Activated naive CD4-positive, alpha-beta T cell treated with anti-CD3 and anti-CD28 coated beads for 36 hours (primary cell): ENCODE results near the gene SPA17. TPM values are rescaled to one million over a fixed set of nuclear protein-coding genes. Genes with fewer than 3 reads are reported as not detected.

Experiments used
- CTCF ChIA-PET: fragments of 350-600 bp; sonication (Branson Sonifier 250); formaldehyde crosslinking; loops from one replicate; lab custom pipeline; 2021; ENCODE audit warnings: antibody characterized with exemption; lab: Charles Lee
- DNase-seq: peaks from one replicate; pipeline ENCODE4 v3.0.0-alpha.2; 2020
- H3K27ac Mint-ChIP-seq: one replicate; pipeline ENCODE4 v1.8.0; 2021; ENCODE audit warnings: mild to moderate bottlenecking, mixed read lengths
- H3K27me3 Mint-ChIP-seq: one replicate; pipeline ENCODE4 v1.8.0; 2021; ENCODE audit warnings: low read depth, mixed read lengths
- H3K36me3 Mint-ChIP-seq: one replicate; pipeline ENCODE4 v1.8.0; 2021; ENCODE audit warnings: low read depth, mixed read lengths
- H3K4me1 Mint-ChIP-seq: one replicate; pipeline ENCODE4 v1.8.0; 2021; ENCODE audit warnings: low read depth, mixed read lengths
- H3K4me3 Mint-ChIP-seq: one replicate; pipeline ENCODE4 v1.8.0; 2021; ENCODE audit warnings: mild to moderate bottlenecking, moderate library complexity, mixed read lengths
- H3K9me3 Mint-ChIP-seq: one replicate; pipeline ENCODE4 v1.8.0; 2021; ENCODE audit warnings: mixed read lengths
- intact Hi-C: fragments of 100-400 bp; cut with micrococcal nuclease; formaldehyde crosslinking; loops from one replicate; pipeline ENCODE4 v1.15.1; 2023
- total RNA-seq, 2 experiments: library from RNA; stranded (reverse); gene quantifications; one replicate each; pipeline ENCODE4 v1.2.3, GENCODE V29; 2021

The SPA17 gene
- total RNA-seq, 2 experiments from 2014 or later, result 3.9 to 5.1 TPM

DNA sequence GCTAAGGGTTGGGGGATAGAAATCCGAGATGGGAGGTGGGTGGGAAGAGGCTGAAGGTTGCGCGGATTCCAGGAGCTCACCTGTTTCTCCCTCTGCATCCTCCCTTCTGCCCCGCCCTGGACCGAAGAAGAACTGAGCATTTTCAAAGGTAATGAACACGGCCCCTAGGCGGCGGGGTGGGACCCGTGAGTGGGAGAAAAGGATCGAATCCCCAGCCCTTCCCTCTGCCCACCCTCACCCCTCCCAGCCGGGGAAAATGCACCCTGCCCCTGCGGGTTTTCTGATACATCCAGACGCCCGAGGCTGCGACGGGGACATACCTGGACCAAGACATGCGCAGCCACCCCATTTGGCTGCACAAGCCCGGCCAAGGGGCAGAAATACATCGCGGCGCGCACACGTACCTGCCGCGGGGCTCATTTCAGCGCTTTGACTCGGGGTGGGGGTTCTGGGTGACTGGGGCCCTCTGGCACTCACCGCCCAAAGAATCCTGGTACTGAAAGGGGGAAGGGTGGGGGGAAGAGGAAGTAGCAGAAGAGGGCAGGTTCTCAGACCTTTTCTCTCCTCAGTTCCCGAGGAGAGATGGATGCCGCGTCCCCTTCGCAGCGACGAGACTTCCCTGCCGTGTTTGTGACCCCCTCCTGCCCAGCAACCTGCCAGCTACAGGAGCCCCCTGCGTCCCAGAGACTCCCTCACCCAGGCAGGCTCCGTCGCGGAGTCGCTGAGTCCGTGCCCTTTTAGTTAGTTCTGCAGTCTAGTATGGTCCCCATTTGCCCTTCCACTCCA, 72.3 kb downstream of the SPA17 start:
- H3K4me3 Mint-ChIP-seq, result peak overlapping the region; percentile 83
- intact Hi-C loops, result loop anchor here (1.0 to 10.0 kb wide), 12 partner anchors 12 to 1681 kb away; partner anchors contain the start of genes CCDC15, HSPA8, MSANTD2 and SIAE
- H3K9me3 Mint-ChIP-seq, result no peaks in the 10 kb centered on the region
- no peaks in the 10 kb centered on the region for H3K36me3 Mint-ChIP-seq
- peak overlapping the region; percentile 75 for H3K27ac Mint-ChIP-seq
- H3K4me1 Mint-ChIP-seq, result peaks cover 14% of the 10 kb centered on the region
- DNase-seq, result peak; percentile 65
- CTCF ChIA-PET, result interaction anchor here (0.7 to 3.4 kb wide), 21 partner anchors 9 to 130 kb away, joined by 3 to 27 read pairs (median 5); partner anchors contain the start of genes ESAM, SIAE, SPA17 and TBRG1
- H3K27me3 Mint-ChIP-seq, result no peaks in the 10 kb centered on the region

DNA sequence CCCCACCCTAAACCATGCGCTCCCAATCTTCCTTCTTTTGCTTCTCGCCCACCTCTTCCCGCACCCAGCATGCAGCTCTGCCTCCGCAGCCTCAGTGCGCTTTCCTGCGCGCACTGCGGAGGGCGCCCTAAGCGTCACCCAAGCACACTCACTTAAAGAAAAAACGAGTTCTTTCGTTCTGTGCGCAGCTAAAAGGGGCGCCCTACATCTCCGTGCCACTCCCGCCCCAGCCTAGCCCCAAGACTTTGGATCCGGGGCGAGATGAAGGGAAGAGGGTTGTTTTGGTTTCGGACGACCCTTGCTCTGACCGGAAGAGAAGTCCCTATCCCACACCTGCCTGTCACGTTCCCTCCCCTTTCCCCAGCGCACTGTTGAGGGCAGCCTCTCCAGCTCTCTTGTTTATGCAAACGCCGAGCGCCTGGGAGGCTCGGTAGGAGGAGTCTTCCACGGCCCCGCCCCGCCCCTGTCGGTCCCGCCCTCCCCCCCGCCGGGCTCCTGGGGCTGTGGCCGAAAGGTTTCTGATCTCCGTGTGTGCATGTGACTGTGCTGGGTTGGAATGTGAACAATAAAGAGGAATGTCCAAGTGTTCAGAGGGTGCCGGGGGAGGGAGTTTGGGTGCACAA, 73.0 kb downstream of the SPA17 start:
- H3K36me3 Mint-ChIP-seq, result no peaks in the 10 kb centered on the region
- H3K27ac Mint-ChIP-seq, result peak overlapping the region; percentile 75
- intact Hi-C loops, result loop anchor here (1.0 to 10.0 kb wide), 13 partner anchors 7 to 1682 kb away; partner anchors contain the start of genes CCDC15, HSPA8, MSANTD2 and NRGN
- no peaks in the 10 kb centered on the region for H3K27me3 Mint-ChIP-seq
- no peaks in the 10 kb centered on the region for H3K9me3 Mint-ChIP-seq
- H3K4me1 Mint-ChIP-seq, result peaks cover 14% of the 10 kb centered on the region
- H3K4me3 Mint-ChIP-seq, result peak overlapping the region; percentile 83
- CTCF ChIA-PET, result interaction anchor here (0.7 to 3.4 kb wide), 21 partner anchors 9 to 1310 kb away, joined by 3 to 27 read pairs (median 5); partner anchors contain the start of genes ESAM, SIAE, SPA17 and TBRG1
- peak; percentile 76 for DNase-seq

Other genes with a start within 250 kb of the SPA17 start
- not detected for gene OR8B4, start 249.0 kb upstream of the SPA17 start, total RNA-seq
- not detected for gene OR8B8, start 228.2 kb upstream of the SPA17 start, total RNA-seq
- not detected for gene OR8B12, start 130.2 kb upstream of the SPA17 start, total RNA-seq
- gene OR8A1, start 103.9 kb upstream of the SPA17 start, total RNA-seq, result not detected
- not detected for gene PANX3, start 62.5 kb upstream of the SPA17 start, total RNA-seq
- gene TBRG1, start 51.0 kb upstream of the SPA17 start, total RNA-seq, result 10 to 100 TPM; 28.3 to 28.6 TPM
- 10 to 100 TPM in 1 of 2 experiments, 1 to 10 TPM in 1; 7.8 to 10.8 TPM for gene SIAE, start 165 bp upstream of the SPA17 start, total RNA-seq
- gene NRGN, start 66.0 kb downstream of the SPA17 start, total RNA-seq, result 10 to 100 TPM; 10.3 to 10.8 TPM
- gene VSIG2, start 78.4 kb downstream of the SPA17 start, total RNA-seq, result under 1 TPM; 0.20 to 0.29 TPM
- gene ESAM, start 88.4 kb downstream of the SPA17 start, total RNA-seq, result 1 to 10 TPM; 1.0 to 1.2 TPM
- 1 to 10 TPM; 3.8 to 4.2 TPM for gene MSANTD2, start 126.5 kb downstream of the SPA17 start, total RNA-seq
- gene ROBO3, start 191.5 kb downstream of the SPA17 start, total RNA-seq, result 10 to 100 TPM; 24.2 to 24.5 TPM
- not detected for gene ROBO4, start 224.0 kb downstream of the SPA17 start, total RNA-seq
- not detected for gene HEPN1, start 245.3 kb downstream of the SPA17 start, total RNA-seq